NCI-H2227 treated with DMSO at 0.1 percent for 48 hours (cell line): Measurements from ENCODE around the gene SUPV3L1.
A peak's percentile ranks its signal among the peaks of the same experiment; 100 is the strongest.

Source experiments
- DNase-seq: peaks from one replicate; lab custom pipeline; 2025; lab: John Stamatoyannopoulos, UW

SUPV3L1 gene

GRCh38 chr10:69202332-69202731 lies 22.3 kb downstream of the SUPV3L1 start:
- DNase-seq = no peak

- DNase-seq = no peak
These were observed 28.7 kb downstream of the SUPV3L1 start for GRCh38 chr10:69208761-69209160.

GRCh38 chr10:69209787-69210484 lies 29.9 kb downstream of the SUPV3L1 start:
- no peak for DNase-seq

DNA sequence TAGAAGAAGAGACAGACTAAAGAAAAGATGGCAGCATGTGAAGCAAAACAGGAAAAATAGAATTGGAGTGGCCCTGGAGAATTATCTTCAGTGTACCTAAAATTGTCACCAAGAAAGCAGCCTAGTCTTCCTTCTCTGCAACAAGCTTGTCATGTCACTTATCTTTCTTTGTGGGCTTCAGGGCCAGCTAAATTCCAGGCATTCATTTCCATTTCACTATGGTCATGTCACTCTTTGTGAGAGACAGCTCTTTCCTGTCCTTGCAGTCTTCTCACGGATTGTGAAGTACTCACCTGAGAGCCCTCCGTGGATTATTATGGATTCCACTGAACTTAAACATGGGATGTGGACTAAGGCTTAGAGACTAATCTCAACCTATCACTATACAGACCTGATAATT lies 31.1 kb downstream of the SUPV3L1 start:
- DNase-seq = no peak

GRCh38 chr10:69211524-69211923 lies 31.5 kb downstream of the SUPV3L1 start:
- no peak for DNase-seq

- DNase-seq = no peak
These were observed 33.7 kb downstream of the SUPV3L1 start for GRCh38 chr10:69213591-69214311.

- DNase-seq = no peak
These were observed 34.7 kb downstream of the SUPV3L1 start for GRCh38 chr10:69214666-69215131.

- DNase-seq = no peak
These were observed 35.6 kb downstream of the SUPV3L1 start for GRCh38 chr10:69215405-69216171.

- DNase-seq = no peak
These were observed 36.6 kb downstream of the SUPV3L1 start for GRCh38 chr10:69216577-69217118.

DNA sequence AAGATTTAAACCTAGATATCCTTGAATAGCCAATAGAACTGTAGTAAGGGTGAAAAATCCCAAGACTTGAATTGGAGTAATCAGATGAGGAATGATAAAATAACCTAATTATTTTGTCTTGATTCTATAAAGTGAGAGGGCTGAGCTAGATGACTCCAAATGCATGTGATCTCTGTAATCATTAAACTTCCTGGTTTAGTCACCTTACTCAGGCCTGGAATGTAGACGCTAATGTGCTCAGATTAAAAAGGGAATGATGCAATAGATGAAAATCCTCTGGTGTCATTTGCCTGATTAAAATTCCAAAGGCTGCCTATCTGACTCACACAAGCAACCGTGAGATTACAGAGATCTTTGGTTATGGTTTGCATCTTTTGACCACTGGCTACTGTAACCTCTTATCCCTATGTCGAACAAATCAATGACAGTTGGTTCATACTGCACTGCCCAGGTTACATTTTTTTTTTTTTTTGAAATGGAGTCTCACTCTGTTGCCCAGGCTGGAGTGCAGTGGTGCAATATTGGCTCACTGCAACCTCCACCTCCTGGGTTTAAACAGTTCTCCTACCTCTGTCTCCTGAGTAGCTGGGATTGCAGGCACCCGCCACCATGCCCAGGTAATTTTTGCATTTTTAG lies 37.2 kb downstream of the SUPV3L1 start:
- no peak for DNase-seq

DNA sequence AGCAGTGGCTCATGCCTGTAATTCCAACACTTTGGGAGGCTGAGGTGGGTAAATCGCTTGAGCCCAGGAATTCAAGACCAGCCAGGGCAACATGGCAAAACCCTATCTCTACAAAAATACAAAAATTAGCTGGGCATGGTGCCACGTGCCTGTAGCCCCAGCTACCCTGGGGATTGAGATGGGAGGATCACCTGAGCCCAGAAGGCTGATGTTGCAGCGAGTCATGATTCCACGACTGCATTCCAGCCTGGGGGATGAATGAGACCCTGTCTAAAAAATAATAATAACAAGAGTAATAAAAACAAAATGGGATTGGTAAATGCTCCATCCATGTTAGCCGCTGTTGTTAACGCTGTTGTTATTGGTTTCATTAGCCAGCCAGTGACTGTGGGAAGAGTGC lies 38.8 kb downstream of the SUPV3L1 start:
- no peak for DNase-seq

DNA sequence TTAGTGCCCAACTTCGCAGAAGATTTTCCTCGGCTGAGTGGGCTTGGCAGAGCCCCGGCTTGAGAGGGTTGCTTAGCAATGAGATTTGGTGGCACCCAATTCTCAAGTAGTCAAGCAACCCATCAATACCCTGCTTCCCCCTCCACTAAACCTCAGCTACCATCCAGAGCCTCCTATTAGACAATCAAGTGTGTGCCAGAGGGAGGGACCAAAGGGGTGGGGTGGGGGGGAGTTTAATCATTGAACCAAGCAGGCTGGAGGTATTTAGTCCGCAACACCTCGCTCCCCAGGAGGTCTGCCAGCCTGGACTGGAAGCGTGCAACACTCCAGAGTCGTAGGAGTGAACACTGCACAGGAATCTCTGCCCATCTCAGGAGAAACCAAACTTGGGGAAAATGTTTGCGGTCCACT lies 40.0 kb downstream of the SUPV3L1 start, which contains the start of gene HKDC1:
HKDC1 (plus strand) TSS at position 292 of the 411 bp plus-strand sequence; CDS start at position 396, 104 bp downstream.
- no peak for DNase-seq

DNA sequence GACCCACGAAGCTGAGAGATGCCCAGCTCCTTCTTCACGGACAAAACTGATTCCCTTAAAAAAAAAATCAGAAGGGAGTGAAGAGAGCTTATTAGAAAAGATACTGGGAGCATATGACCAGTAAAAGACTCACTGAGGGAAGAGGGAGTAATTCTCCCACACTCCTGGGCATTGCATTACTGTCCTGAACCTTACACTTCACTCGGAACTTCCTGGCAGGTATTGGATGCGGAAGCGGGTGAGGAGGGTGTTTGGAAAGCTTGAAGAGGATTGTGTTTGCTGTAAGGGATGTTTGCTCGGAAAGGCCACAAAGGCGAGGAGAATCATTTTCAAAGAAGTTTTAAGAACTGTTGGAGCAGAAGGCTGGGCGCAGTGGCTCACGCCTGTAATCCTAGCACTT lies 40.5 kb downstream of the SUPV3L1 start:
- DNase-seq = no peak

GRCh38 chr10:69222157-69223027 lies 42.4 kb downstream of the SUPV3L1 start:
- peak; percentile 0 for DNase-seq

- DNase-seq = no peak
These were observed 43.0 kb downstream of the SUPV3L1 start for GRCh38 chr10:69223028-69223342.

GRCh38 chr10:69224862-69225657 lies 45.0 kb downstream of the SUPV3L1 start:
- no peak for DNase-seq

DNA sequence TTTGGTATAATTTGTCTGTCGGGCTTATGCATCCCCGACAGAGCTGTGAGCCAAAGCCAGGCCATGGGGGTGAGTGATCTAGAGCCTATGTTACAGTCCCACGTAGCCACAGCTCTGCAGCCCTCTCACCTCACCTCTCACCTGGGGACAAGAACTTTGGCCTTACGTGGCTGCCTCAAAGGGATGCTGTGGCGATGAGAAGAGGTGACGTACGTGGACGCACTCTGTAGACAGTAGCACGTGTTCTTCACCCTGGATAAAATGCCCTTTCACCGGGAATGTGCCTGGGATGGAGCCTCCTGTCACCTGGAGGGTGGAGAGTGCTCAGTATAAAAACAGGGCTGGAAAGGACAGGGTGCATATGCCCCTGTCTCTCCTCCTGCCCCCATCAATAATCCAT lies 45.6 kb downstream of the SUPV3L1 start:
- DNase-seq = no peak

GRCh38 chr10:69226919-69227450 lies 47.0 kb downstream of the SUPV3L1 start:
- DNase-seq = no peak

DNA sequence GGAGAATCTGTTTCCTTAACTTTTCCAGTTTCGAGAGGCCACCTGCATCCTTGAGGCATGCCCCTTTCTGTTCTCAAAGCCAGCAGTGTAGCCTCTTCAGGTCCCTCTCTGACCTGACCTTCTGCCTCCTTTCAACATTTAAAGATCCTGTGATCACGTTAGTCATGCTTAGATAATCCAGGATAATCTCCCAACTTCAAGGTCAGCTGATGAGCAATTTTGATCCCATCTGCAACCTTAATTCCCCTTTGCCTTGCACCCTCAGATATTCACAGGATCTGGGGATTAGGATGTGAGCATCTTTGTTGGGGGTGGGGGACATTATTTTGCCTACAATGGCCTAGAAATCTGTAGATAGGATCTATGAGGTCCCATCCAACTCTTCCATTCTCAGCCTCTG lies 48.1 kb downstream of the SUPV3L1 start:
- DNase-seq = no peak

GRCh38 chr10:69229616-69229916 lies 49.5 kb downstream of the SUPV3L1 start:
- DNase-seq = no peak
